GM19467 (cell line): ENCODE results near the gene BCAP31.

Experiments
- ATAC-seq: cut with Tn5 transposase; IDR thresholded peaks from one replicate; pipeline ENCODE4 v1.9.1; 2021; ENCODE audit warnings: mild to moderate bottlenecking, moderate library complexity; ENCODE audit not compliant: unreplicated experiment

The BCAP31 gene

DNA sequence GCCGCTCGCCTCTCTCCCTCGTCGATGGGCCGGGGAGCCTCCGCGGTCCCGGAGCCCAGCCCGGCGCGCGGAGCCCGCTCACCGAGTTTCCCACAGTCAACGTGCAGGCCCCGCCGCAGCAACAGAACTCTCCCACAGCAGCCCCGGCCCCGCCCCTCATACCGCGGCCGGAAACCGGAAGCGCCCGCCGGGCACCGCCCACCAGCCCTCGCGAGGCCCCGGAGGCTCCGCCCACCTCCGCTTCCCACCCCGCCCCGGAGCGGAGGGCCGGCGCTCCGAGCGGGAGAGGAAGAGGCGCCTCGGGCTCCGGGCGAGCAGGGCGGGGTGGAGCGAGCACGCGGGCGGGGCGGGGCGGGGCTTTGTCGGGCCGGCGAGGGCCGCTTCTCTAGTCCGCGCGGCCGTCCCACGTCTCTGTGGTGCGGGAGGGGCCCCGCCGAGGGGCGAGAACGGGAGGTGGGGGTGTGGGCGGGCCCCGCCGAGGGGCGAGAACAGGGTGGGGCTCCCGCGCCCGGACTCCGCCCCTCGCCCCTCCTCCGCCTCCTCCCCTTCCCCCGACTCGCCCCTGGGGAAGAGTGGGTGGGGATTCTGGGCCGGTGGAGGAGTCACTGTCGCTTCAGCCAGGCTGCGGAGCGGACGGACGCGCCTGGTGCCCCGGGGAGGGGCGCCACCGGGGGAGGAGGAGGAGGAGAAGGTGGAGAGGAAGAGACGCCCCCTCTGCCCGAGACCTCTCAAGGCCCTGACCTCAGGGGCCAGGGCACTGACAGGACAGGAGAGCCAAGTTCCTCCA, at the start of gene BCAP31, which contains the start of gene ABCD1:
Gene BCAP31, minus strand, starts transcription at position 136 of the 787 bp plus-strand sequence. CDS start 1,143 bp downstream, outside the sequence.
Gene ABCD1, plus strand, starts transcription at position 605 of the 787 bp plus-strand sequence. CDS start 411 bp downstream, outside the sequence.
- peak; percentile 52 for ATAC-seq

- no peak for ATAC-seq
Observed at GRCh38 chrX:153773218-153773611, 49.0 kb upstream of the BCAP31 start.

DNA sequence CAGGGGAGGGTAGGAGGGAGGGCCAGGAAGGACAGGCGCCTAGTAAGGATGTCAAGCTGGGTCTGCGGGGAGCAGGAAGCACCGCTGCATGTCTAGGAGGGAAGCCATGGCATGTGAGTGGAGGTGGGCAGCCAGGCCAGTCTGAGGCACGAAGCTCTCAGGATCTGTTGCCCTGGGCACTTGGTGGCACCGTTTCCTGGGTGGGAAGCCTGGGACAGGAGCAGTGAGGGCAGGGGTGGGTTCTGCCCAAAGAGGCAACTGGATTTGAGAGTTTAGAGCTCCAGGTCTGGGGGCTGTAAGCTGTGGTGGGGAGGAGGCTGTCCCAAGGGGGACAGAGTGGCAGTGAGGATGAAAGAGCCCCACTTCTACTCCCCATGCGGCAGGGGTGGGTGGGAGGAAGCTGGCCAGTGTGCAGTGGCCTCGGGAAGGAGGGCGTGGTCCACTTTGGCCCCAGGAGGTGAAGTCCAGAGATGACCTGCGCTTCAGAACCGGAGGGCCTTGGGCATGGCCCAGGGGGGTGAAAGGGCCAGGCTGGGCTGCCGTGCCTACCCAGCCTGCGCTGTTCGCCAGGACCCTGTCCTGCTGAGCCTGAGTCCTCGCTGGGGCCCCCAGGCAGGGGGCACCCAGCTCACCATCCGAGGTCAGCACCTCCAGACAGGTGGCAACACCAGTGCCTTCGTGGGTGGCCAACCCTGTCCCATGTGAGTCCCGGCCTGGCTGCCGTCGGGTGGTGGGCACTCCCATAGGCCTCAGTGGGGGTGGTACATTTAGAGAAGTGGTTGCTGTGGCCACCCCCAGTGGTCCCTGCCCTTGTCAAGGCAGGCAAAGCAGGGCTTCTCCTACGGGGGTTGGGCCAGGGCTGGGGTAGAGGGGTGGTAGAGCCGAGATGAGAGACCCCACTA, 48.4 kb upstream of the BCAP31 start:
- no peak for ATAC-seq

DNA sequence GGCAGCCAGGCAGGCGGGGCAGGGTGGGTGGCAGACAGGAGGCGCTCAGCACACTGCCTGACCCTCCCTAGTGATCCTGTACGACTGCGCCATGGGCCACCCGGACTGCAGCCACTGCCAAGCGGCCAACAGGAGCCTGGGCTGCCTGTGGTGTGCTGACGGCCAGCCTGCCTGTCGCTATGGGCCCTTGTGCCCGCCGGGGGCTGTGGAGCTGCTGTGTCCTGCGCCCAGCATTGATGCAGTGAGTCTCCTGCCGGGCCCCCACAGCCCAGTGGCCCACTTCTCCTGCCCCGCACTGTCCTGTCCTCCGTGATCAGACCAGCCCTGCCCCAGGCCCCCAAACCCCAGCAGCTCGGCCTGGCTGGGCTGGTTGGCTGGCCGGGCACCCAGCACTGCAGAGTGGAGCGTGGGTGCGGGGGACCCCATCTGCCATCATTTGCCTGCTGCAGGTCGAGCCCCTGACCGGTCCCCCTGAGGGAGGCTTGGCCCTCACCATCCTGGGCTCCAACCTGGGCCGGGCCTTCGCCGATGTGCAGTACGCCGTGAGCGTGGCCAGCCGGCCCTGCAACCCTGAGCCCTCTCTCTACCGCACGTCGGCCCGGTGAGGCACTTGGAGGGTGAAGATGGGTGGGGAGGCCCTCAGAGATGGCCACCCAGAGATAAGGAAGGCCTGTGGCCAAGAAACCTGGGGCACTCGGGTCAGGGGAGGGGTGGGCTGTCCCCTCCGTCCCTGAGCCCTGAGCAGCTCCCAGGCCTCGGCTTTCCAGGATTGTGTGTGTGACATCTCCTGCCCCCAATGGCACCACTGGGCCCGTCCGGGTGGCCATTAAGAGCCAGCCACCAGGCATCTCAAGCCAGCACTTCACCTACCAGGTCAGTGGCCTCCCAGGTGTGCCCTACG, 47.5 kb upstream of the BCAP31 start:
- no peak for ATAC-seq

DNA sequence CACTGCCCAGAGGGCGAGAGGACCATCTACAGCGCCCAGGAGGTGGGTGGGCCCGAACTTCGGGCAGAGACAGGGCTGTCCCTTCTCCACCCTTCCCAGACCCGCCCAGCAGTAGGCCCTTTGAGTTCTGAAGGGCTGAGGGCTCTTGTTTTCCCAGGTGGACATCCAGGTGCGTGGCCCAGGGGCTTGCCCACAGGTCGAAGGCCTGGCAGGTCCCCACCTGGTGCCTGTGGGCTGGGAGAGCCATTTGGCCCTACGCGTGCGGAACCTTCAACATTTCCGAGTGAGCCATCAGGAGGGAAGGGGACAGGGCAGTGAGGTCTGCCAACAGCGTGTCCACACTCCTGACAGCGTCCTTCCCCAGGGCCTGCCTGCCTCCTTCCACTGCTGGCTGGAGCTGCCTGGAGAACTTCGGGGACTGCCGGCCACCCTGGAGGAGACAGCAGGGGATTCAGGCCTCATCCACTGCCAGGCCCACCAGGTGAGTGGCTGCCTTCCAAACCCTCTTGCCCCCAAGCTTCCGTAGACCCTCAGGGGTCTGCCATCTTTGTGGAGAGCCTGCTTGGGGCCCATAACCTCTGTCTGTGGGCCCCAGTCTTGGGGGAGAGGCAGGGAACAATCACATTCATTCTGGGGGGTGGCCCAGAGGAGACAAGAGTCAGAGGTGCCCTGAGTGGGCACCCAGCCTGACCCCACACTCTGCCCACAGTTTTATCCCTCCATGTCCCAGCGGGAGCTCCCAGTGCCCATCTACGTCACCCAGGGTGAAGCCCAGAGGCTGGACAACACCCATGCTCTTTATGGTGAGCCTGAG, 46.6 kb upstream of the BCAP31 start:
- no peak for ATAC-seq

GRCh38 chrX:153769865-153770600, 45.8 kb upstream of the BCAP31 start:
- ATAC-seq, result no peak

- no peak for ATAC-seq
Observed at GRCh38 chrX:153769158-153769864, 45.1 kb upstream of the BCAP31 start.

- no peak for ATAC-seq
Observed at GRCh38 chrX:153768311-153769157, 44.3 kb upstream of the BCAP31 start.

DNA sequence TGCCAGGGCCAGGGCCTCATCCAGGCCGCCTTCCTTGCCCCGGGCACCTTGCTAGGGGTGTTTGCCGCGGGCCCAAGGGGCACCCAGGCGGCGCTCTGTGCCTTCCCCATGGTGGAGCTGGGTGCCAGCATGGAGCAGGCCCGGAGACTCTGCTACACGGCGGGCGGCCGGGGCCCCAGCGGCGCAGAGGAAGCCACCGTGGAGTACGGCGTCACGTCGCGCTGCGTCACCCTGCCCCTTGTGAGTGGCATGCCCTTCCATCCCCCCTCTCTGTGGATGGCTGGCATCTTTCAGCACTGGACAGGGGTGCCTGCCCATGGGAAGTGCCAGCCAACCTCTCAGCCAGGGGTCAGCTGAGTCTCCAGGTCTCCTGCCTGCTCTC, 43.5 kb upstream of the BCAP31 start:
- no peak for ATAC-seq

DNA sequence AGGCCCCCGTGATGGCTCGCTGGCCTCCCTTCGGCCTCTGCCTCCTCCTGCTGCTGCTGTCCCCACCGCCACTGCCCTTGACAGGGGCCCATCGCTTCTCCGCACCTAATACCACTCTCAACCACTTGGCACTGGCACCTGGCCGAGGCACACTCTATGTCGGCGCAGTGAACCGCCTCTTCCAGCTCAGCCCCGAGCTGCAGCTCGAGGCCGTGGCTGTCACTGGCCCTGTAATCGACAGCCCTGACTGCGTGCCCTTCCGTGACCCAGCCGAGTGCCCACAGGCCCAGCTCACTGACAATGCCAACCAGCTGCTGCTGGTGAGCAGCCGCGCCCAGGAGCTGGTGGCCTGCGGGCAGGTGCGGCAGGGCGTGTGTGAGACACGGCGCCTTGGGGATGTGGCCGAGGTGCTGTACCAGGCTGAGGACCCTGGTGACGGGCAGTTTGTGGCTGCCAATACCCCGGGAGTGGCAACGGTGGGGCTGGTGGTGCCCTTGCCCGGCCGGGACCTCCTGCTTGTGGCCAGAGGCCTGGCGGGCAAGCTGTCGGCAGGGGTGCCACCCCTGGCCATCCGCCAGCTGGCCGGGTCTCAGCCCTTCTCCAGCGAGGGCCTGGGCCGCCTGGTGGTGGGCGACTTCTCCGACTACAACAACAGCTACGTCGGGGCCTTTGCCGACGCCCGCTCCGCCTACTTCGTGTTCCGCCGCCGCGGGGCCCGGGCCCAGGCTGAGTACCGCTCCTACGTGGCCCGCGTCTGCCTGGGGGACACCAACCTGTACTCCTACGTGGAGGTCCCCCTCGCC, 42.9 kb upstream of the BCAP31 start:
- ATAC-seq, result no peak

DNA sequence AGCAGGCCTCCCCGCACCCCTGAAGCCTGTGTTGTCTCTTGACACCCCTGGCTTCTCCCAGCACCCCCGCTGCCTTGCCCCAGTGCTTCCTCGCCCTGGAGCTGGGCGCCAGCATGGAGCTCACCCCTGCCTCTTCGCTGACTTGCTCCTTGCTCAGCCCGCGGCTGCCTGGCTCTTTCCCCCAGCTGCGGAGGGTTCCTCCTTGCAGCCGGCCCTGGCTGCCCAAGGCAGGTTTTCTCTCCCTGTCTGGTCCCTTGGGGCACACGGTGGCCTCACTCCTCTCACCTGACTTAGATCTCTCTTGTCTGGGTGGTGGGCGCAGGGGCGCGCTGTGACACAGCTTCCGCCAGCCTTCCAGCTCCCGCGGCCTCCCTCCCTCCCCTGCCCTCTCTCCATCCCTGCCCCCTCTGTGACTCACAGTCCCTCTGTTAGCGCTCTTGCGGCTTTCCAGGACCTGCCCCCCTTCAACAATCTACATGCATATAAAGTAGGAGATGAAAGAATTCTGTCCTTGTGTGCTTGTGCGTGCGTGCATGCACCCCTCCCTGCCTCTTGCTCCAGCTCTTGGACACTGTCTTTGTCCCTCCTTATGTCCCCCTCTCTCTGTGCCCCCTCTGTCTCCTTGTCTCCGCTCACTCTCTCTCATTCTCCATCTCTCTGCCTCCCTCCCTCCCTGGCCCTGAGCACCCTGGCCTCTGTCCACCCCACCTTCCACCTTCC, 42.1 kb upstream of the BCAP31 start:
- no peak for ATAC-seq

- ATAC-seq, result no peak
Observed at GRCh38 chrX:153765138-153766079, 41.2 kb upstream of the BCAP31 start.

- no peak for ATAC-seq
Observed at GRCh38 chrX:153764786-153765137, 40.6 kb upstream of the BCAP31 start.

DNA sequence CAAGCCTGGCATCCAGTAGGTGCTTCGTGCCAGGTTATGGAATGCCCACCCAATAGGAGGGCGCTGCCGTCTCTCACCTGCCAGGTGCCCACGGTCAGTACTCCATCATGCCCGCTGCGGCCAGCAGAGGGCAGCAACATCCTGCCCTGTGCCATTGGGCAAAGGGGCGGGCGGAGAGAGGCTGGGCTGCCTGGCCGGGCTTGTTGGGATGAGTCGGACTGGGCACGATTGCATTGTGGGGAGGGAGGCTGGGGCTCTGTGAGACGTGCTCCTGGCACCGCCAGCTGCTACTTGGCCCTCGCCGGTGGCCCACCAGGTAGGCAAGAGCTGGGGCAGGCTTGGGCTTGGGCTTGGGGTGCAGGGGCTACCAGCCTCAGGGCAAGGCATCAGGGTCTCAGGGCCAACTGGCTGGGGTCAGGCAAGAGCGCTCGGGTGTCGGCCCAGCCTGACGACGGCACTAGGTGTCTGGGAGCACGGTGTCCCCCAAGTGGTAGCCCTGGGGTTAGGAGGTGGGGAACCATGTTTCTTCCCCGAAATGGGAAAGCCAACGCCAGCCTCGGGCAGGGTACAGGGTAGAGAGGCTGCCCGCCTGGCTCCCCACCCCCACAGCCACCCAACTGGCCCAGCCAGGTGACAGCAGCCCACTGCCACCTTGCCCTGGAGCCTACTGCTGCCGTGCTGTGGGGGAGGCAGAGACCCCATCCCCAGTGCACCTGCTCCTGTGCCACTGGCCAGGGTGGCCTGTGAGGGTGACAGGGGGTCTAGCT, 40.0 kb upstream of the BCAP31 start, which contains the start of gene PLXNB3:
Gene PLXNB3, plus strand, starts transcription at position 261 of the 767 bp plus-strand sequence. CDS start 1,287 bp downstream, outside the sequence.
- peak; percentile 52 for ATAC-seq
